ENCODE measurements around the gene MAP7. TPM values are rescaled to one million over a fixed set of nuclear protein-coding genes. Genes with fewer than 3 reads are reported as not detected.

Gene MAP7
- total and polyA plus RNA-seq, 2 of the 13 experiments (the other 11 are each of a cell fraction or from before 2014, with no cell fraction given): 0.04 TPM; not detected in 1

GRCh38 chr6:136548582-136549299 is 1.5 kb downstream of the MAP7 start:
- DNase-seq (ENCODE audit: low spot score) (no peak), ATAC-seq (no peak), FAIRE-seq (no peak)
- H3K79me2 ChIP-seq (ENCODE audit: insufficient read depth, low read length): no peaks in the 10 kb centered on the region
- TF ChIP-seq TFDP1 (CRISPR knock-in tag; IDR thresholded peaks at IDR 0.05; ENCODE audit: borderline replicate concordance) (no peak), EZH2 (conservative IDR thresholded peaks at IDR 0.05; ENCODE audit: low read depth, low read length) (0 out of 2 replicates have a peak, but pooled peaks have one; percentile 13), DNMT1 (CRISPR knock-in tag; IDR thresholded peaks at IDR 0.05) (no peak), ZNF709 (CRISPR knock-in tag; IDR thresholded peaks at IDR 0.05) (no peak), NR1H2 (CRISPR knock-in tag; IDR thresholded peaks at IDR 0.05; ENCODE audit: borderline replicate concordance, low read depth) (no peak)
- H3K9me3 ChIP-seq (ENCODE audit: low read length): no peaks in the 10 kb centered on the region
- in situ Hi-C loops (cut with HindIII; ENCODE audit: extremely low pct_ligation_motif_present, low pct_unique_long_range_greater_than_20kb) (no loop called here), intact Hi-C loops (cut with micrococcal nuclease; ENCODE audit: unreplicated experiment) (no loop called here)
- BruUV-seq (replicated peaks): no TSS peak
- 44% methylated on average over 14 of the region's 14 CpGs for WGBS (ENCODE audit: low lambda C conversion rate)
- H3K4me1 ChIP-seq (ENCODE audit: insufficient read depth, low read length): no peaks in the 10 kb centered on the region
- no peaks in the 10 kb centered on the region for H3K36me3 ChIP-seq (replicated peaks in 1 of 2; ENCODE audit: control insufficient read depth in 1 of 2, insufficient read depth in 2 of 2, low read length in 2 of 2)
- H3K4me3 ChIP-seq (replicated peaks in 1 of 3; ENCODE audit: insufficient read depth in 1 of 3, low read depth in 2 of 3, low read length in 3 of 3): no peak overlapping the region
- ChIA-PET POLR2A (no interaction called here), CTCF (ENCODE audit: low intra/inter-chr PET ratio, low total read pairs) (no interaction called here)
- no peak overlapping the region for H2AFZ ChIP-seq (ENCODE audit: low read length)
- H3K27ac ChIP-seq (ENCODE audit: extremely low read length, insufficient read depth, low read length): no peak overlapping the region
- peaks cover 7 to 36% of the 10 kb centered on the region in 2 experiments; a peak in 4 of 5 replicates for H3K27me3 ChIP-seq (ENCODE audit: control insufficient read depth in 1 of 2, insufficient read depth in 2 of 2, low read length in 2 of 2)
- H4K20me1 ChIP-seq (ENCODE audit: insufficient read depth, low read length): no peaks in the 10 kb centered on the region
- no peak overlapping the region for H3K4me2 ChIP-seq (ENCODE audit: low read depth, low read length)
- no peak overlapping the region for H3K9ac ChIP-seq (ENCODE audit: insufficient read depth, low read depth, low read length)

GRCh38 chr6:136547871-136548270 is 2.4 kb downstream of the MAP7 start:
- DNase-seq (ENCODE audit: low spot score) (no peak), ATAC-seq (no peak), FAIRE-seq (no peak)
- Histone ChIP-seq H3K27me3 (ENCODE audit: control insufficient read depth in 1 of 2, insufficient read depth in 2 of 2, low read length in 2 of 2) (peaks cover 7 to 32% of the 10 kb centered on the region in 2 experiments; a peak in 4 of 5 replicates), H3K4me2 (ENCODE audit: low read depth, low read length) (no peak overlapping the region), H3K4me3 (replicated peaks in 1 of 3; ENCODE audit: insufficient read depth in 1 of 3, low read depth in 2 of 3, low read length in 3 of 3) (no peak overlapping the region), H3K9me3 (ENCODE audit: low read length) (no peaks in the 10 kb centered on the region), H4K20me1 (ENCODE audit: insufficient read depth, low read length) (no peaks in the 10 kb centered on the region), H3K79me2 (ENCODE audit: insufficient read depth, low read length) (no peaks in the 10 kb centered on the region), H3K36me3 (replicated peaks in 1 of 2; ENCODE audit: control insufficient read depth in 1 of 2, insufficient read depth in 2 of 2, low read length in 2 of 2) (no peaks in the 10 kb centered on the region), H3K27ac (ENCODE audit: extremely low read length, insufficient read depth, low read length) (no peak overlapping the region), H2AFZ (ENCODE audit: low read length) (no peak overlapping the region), H3K9ac (ENCODE audit: insufficient read depth, low read depth, low read length) (no peak overlapping the region), H3K4me1 (ENCODE audit: insufficient read depth, low read length) (no peaks in the 10 kb centered on the region)
- BruUV-seq (replicated peaks): no TSS peak
- no peak for TF ChIP-seq NCOA2 (CRISPR knock-in tag; IDR thresholded peaks at IDR 0.05)
- peak; percentile 65 for TF ChIP-seq HNRNPK (IDR thresholded peaks at IDR 0.05; ENCODE audit: low read depth, low read length, poor library complexity, severe bottlenecking)
- TF ChIP-seq ZBTB10 (CRISPR knock-in tag; IDR thresholded peaks at IDR 0.05; ENCODE audit: borderline replicate concordance): no peak
- ChIA-PET CTCF (ENCODE audit: low intra/inter-chr PET ratio, low total read pairs) (no interaction called here), POLR2A (no interaction called here)
- WGBS (ENCODE audit: low lambda C conversion rate): 9% methylated on average over 1 of the region's 1 CpG
- intact Hi-C loops (cut with micrococcal nuclease; ENCODE audit: unreplicated experiment): no loop called here
- in situ Hi-C loops (cut with HindIII; ENCODE audit: extremely low pct_ligation_motif_present, low pct_unique_long_range_greater_than_20kb): no loop called here

Data from HepG2 (cell line).